A673 (cell line): ENCODE measurements around the gene LDB3. TPM values are rescaled to one million over a fixed set of nuclear protein-coding genes. Genes with fewer than 3 reads are reported as not detected.

Experiments used
- BruUV-seq: library from RNA; stranded (reverse); fragments of 400-500 nt; replicated peaks from 2 replicates; lab custom pipeline; 2021; lab: Mats Ljungman, UMichigan
- CTCF ChIA-PET: fragments of 300-600 bp; sonication (Branson Sonifier 250); formaldehyde crosslinking; loops from one replicate; lab custom pipeline; 2022; ENCODE audit warnings: antibody characterized with exemption; lab: Charles Lee
- POLR2A ChIA-PET: fragments of 300-600 bp; sonication (Branson Sonifier 250); formaldehyde crosslinking; loops from one replicate; lab custom pipeline; 2022; ENCODE audit warnings: antibody characterized with exemption; ENCODE audit not compliant: low non-redundant PET; lab: Charles Lee
- DNase-seq: peaks from one replicate; pipeline ENCODE4 v3.0.0-alpha.2; 2015; ENCODE audit warnings: low spot score
- H3K27ac ChIP-seq: fragments of 200-600 bp; sonication (generic); 2 replicates; pipeline ENCODE4 v1.5.1; 2016; ENCODE audit warnings: mixed run types, low read depth, mild to moderate bottlenecking, mixed read lengths, antibody characterized with exemption, low read length; ENCODE audit not compliant: poor library complexity, severe bottlenecking
- H3K27me3 ChIP-seq: fragments of 200-600 bp; sonication (generic); replicated peaks from 2 replicates; pipeline ENCODE4 v1.6.1; 2017; ENCODE audit warnings: mixed run types, low read depth, mild to moderate bottlenecking, mixed read lengths, antibody characterized with exemption, low read length; ENCODE audit not compliant: insufficient read depth, poor library complexity
- H3K36me3 ChIP-seq: fragments of 200-600 bp; sonication (generic); 2 replicates; pipeline ENCODE4 v1.6.1; 2016; ENCODE audit warnings: mixed run types, mild to moderate bottlenecking, mixed read lengths, antibody characterized with exemption, low read length; ENCODE audit not compliant: insufficient read depth, poor library complexity, severe bottlenecking
- H3K4me1 ChIP-seq: fragments of 200-600 bp; sonication (generic); 2 replicates; pipeline ENCODE4 v1.6.1; 2017; ENCODE audit warnings: mixed run types, mild to moderate bottlenecking, mixed read lengths, antibody characterized with exemption, low read length; ENCODE audit not compliant: insufficient read depth, poor library complexity, severe bottlenecking
- H3K4me3 ChIP-seq: fragments of 200-600 bp; sonication (generic); 2 replicates; pipeline ENCODE4 v1.5.1; 2016; ENCODE audit warnings: low read depth, mixed run types, mild to moderate bottlenecking, mixed read lengths, low read length; ENCODE audit not compliant: poor library complexity, severe bottlenecking
- H3K9me3 ChIP-seq: fragments of 200-600 bp; sonication (generic); 2 replicates; pipeline ENCODE4 v1.6.1; 2016; ENCODE audit warnings: mixed run types, low read depth, mild to moderate bottlenecking, mixed read lengths, antibody characterized with exemption, low read length; ENCODE audit not compliant: poor library complexity, severe bottlenecking
- CTCF ChIP-seq: fragments of 300-800, 200-600 bp; sonication (generic); conservative IDR thresholded peaks from 2 replicates; pipeline ENCODE4 v1.5.1; 2017; ENCODE audit warnings: low read depth, mild to moderate bottlenecking, antibody characterized with exemption, low read length, moderate library complexity, mixed read lengths
- EZH2 ChIP-seq: fragments of 200-600 bp; sonication (generic); IDR thresholded peaks from 2 replicates; pipeline ENCODE4 v1.6.1; 2017; ENCODE audit warnings: borderline replicate concordance, low read depth, mild to moderate bottlenecking, mixed read lengths, antibody characterized with exemption, low read length; ENCODE audit not compliant: poor library complexity, severe bottlenecking
- intact Hi-C: fragments of 100-400 bp; cut with micrococcal nuclease; formaldehyde crosslinking; loops from one replicate; pipeline ENCODE4 v1.10.0; 2022; ENCODE audit not compliant: unreplicated experiment
- total RNA-seq: library from RNA; stranded (reverse); gene quantifications from 2 replicates; pipeline ENCODE4 v1.2.3, GENCODE V29; 2021

The LDB3 gene
- total RNA-seq, 1 experiment from 2014 or later = 0.34 TPM

DNA sequence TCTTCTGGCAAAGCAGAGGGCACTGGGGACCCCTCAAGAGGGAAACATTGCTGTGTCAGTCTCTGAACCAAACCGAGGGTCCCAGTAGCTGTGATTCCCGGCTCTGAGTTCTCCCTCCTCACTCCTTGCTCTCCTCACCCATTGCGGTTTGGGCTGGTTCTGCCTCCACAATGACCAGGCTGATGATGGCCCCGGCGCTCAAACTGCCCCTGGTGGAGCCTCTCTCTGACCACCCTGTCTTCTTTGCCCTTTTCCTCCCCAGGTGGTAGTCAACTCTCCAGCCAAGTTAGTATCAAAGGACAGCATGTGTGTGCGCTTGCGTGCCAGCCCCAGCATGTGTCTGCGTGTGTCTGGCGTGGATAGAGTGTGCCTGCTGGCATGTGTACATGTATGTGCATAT lies 17.1 kb downstream of the LDB3 start:
- no peak for TF ChIP-seq EZH2
- TF ChIP-seq CTCF = no peak
- Histone ChIP-seq H3K27ac (no peak overlapping the region), H3K4me1 (no peaks in the 10 kb centered on the region), H3K27me3 (no peaks in the 10 kb centered on the region), H3K36me3 (no peaks in the 10 kb centered on the region), H3K9me3 (no peaks in the 10 kb centered on the region), H3K4me3 (no peak overlapping the region)
- CTCF ChIA-PET = no interaction called here
- intact Hi-C loops = loop anchor here (10.0 kb wide), 1 partner anchor 279 kb away; the partner anchor contains the start of gene ADIRF
- POLR2A ChIA-PET = no interaction called here
- DNase-seq = no peak
- no TSS peak for BruUV-seq

DNA sequence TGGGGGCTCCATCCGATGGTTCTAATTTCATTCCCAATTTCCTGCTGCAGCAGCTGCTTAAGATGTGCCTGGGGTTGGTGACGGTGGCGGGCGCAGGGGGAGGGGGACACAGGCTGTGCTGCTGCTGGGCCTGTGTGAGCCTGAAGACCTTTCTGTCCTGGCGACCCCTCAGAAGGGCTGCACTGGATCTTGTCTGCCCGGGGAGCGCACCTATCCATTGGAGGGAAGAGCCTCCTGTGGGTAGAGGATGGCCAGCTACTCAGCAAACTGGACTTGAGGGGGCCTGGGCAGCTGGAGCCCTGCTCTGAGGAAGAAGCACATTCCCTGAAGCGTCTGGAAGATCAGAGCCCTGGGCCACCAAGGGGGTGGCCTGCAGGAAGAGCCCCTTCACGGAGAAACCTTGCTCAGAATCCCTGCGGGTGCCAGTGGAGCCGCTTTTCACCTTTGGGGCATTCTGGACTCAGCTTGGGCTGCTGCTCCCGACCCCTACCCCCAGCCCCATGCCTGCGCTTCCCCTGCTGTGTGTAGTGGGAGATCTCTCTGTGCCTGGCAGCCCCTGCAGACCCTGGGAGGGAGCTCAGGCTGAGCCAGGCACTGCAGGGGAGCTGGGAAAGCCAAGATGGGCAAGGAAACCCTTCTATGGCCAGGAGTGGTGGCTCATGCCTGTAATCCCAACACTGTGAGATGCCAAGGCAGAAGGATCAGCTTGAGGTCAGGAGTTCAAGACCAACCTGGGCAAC lies 17.8 kb downstream of the LDB3 start:
- H3K27me3 ChIP-seq = no peaks in the 10 kb centered on the region
- no peak overlapping the region for H3K27ac ChIP-seq
- ChIA-PET POLR2A (no interaction called here), CTCF (no interaction called here)
- H3K9me3 ChIP-seq = no peaks in the 10 kb centered on the region
- TF ChIP-seq EZH2 (no peak), CTCF (no peak)
- no peaks in the 10 kb centered on the region for H3K36me3 ChIP-seq
- no peak overlapping the region for H3K4me3 ChIP-seq
- no TSS peak for BruUV-seq
- intact Hi-C loops = loop anchor here (10.0 kb wide), 1 partner anchor 279 kb away; the partner anchor contains the start of gene ADIRF
- no peaks in the 10 kb centered on the region for H3K4me1 ChIP-seq
- DNase-seq = no peak

DNA sequence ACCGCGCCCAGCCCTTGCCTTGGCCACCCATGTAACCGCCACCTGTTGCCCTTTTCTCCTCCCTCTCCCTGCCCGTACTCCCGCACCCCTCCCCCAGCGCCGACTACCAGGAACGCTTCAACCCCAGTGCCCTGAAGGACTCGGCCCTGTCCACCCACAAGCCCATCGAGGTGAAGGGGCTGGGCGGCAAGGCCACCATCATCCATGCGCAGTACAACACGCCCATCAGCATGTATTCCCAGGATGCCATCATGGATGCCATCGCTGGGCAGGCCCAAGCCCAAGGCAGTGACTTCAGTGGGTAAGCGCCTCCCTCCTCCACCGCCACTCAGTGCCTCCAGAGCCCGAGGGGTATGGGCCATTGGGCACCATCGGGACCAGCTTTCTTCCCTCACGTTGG lies 18.7 kb downstream of the LDB3 start:
- no TSS peak for BruUV-seq
- Histone ChIP-seq H3K27me3 (no peaks in the 10 kb centered on the region), H3K4me3 (no peak overlapping the region), H3K4me1 (no peaks in the 10 kb centered on the region), H3K27ac (no peak overlapping the region), H3K36me3 (no peaks in the 10 kb centered on the region), H3K9me3 (no peaks in the 10 kb centered on the region)
- ChIA-PET CTCF (no interaction called here), POLR2A (no interaction called here)
- TF ChIP-seq EZH2 (no peak), CTCF (no peak)
- no peak for DNase-seq
- intact Hi-C loops = loop anchor here (10.0 kb wide), 1 partner anchor 278 kb away; the partner anchor contains the start of gene ADIRF
